Epidermal melanocyte (primary cell): Measurements from ENCODE around the gene MANBA.
"Not testable (repeated sequence)": the region's sequence is repeated elsewhere in the genome, so short reads cannot be mapped to it uniquely, and the experiment has no call there.

Source experiments
- DNase-seq: peaks from one replicate; pipeline ENCODE4 v3.0.0; 2011; ENCODE audit warnings: low spot score; ENCODE audit not compliant: insufficient read length

MANBA gene

GRCh38 chr4:102761906-102762305 is 1.1 kb upstream of the MANBA start:
- no peak for DNase-seq

- no peak for DNase-seq
These were observed 531 bp upstream of the MANBA start for GRCh38 chr4:102761296-102761701.

GRCh38 chr4:102759831-102760644 is 730 bp downstream of the MANBA start:
- peak; percentile 39 for DNase-seq

- DNase-seq = no peak
These were observed 2.3 kb downstream of the MANBA start for GRCh38 chr4:102758241-102759160.

GRCh38 chr4:102757681-102758080 is 3.1 kb downstream of the MANBA start:
- DNase-seq = no peak

GRCh38 chr4:102754044-102754443 is 6.7 kb downstream of the MANBA start:
- no peak for DNase-seq

- no peak for DNase-seq
These were observed 8.8 kb downstream of the MANBA start for GRCh38 chr4:102751941-102752340.

GRCh38 chr4:102743352-102743751 is 17.4 kb downstream of the MANBA start:
- not testable (repeated sequence) for DNase-seq

- DNase-seq = not testable (repeated sequence)
These were observed 22.0 kb downstream of the MANBA start for GRCh38 chr4:102738802-102739201.

- DNase-seq = no peak
These were observed 23.9 kb downstream of the MANBA start for GRCh38 chr4:102736636-102737549.

- DNase-seq = no peak
These were observed 25.2 kb downstream of the MANBA start for GRCh38 chr4:102735582-102735981.

GRCh38 chr4:102734591-102735385 is 26.0 kb downstream of the MANBA start:
- no peak for DNase-seq

- DNase-seq = no peak
These were observed 26.7 kb downstream of the MANBA start for GRCh38 chr4:102734116-102734515.

- DNase-seq = no peak
These were observed 27.7 kb downstream of the MANBA start for GRCh38 chr4:102733084-102733483.

- no peak for DNase-seq
These were observed 28.1 kb downstream of the MANBA start for GRCh38 chr4:102732678-102733077.

GRCh38 chr4:102730968-102731533 is 29.7 kb downstream of the MANBA start:
- no peak for DNase-seq

GRCh38 chr4:102729486-102729885 is 31.3 kb downstream of the MANBA start:
- not testable (repeated sequence) for DNase-seq

- not testable (repeated sequence) for DNase-seq
These were observed 33.8 kb downstream of the MANBA start for GRCh38 chr4:102726919-102727318.

GRCh38 chr4:102726068-102726467 is 34.7 kb downstream of the MANBA start:
- DNase-seq = no peak

- DNase-seq = no peak
These were observed 35.5 kb downstream of the MANBA start for GRCh38 chr4:102725229-102725628.
